ENCODE measurements around the gene GEMIN8.

DNA sequence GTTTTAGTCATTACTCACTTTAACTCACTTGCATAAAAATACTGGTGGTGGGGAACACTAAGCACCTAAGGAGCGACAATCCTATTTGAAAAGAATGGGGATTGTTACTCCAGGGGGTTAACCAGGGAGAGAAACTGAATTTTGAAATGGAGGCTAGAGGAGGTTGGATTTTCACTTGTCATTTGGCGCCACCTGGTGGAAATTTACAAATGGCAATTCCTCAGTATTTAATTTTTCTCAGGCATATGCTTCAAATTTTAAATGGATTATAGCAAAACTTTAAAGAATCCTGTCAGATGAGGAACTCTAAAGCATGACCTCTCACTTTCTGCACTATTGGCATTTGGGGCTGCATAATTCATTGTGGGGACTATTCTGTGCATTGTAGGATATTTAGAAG lies 2.7 kb upstream of the GEMIN8 start:
- TF ChIP-seq, protein P1, sequence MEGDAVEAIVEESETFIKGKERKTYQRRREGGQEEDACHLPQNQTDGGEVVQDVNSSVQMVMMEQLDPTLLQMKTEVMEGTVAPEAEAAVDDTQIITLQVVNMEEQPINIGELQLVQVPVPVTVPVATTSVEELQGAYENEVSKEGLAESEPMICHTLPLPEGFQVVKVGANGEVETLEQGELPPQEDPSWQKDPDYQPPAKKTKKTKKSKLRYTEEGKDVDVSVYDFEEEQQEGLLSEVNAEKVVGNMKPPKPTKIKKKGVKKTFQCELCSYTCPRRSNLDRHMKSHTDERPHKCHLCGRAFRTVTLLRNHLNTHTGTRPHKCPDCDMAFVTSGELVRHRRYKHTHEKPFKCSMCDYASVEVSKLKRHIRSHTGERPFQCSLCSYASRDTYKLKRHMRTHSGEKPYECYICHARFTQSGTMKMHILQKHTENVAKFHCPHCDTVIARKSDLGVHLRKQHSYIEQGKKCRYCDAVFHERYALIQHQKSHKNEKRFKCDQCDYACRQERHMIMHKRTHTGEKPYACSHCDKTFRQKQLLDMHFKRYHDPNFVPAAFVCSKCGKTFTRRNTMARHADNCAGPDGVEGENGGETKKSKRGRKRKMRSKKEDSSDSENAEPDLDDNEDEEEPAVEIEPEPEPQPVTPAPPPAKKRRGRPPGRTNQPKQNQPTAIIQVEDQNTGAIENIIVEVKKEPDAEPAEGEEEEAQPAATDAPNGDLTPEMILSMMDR (IDR thresholded peaks at IDR 0.05; ENCODE audit: insufficient read depth, low read length), result peak; percentile 14
- TF ChIP-seq, protein P2, sequence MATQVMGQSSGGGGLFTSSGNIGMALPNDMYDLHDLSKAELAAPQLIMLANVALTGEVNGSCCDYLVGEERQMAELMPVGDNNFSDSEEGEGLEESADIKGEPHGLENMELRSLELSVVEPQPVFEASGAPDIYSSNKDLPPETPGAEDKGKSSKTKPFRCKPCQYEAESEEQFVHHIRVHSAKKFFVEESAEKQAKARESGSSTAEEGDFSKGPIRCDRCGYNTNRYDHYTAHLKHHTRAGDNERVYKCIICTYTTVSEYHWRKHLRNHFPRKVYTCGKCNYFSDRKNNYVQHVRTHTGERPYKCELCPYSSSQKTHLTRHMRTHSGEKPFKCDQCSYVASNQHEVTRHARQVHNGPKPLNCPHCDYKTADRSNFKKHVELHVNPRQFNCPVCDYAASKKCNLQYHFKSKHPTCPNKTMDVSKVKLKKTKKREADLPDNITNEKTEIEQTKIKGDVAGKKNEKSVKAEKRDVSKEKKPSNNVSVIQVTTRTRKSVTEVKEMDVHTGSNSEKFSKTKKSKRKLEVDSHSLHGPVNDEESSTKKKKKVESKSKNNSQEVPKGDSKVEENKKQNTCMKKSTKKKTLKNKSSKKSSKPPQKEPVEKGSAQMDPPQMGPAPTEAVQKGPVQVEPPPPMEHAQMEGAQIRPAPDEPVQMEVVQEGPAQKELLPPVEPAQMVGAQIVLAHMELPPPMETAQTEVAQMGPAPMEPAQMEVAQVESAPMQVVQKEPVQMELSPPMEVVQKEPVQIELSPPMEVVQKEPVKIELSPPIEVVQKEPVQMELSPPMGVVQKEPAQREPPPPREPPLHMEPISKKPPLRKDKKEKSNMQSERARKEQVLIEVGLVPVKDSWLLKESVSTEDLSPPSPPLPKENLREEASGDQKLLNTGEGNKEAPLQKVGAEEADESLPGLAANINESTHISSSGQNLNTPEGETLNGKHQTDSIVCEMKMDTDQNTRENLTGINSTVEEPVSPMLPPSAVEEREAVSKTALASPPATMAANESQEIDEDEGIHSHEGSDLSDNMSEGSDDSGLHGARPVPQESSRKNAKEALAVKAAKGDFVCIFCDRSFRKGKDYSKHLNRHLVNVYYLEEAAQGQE (IDR thresholded peaks at IDR 0.05; ENCODE audit: insufficient replicate concordance, low read depth), result no peak
